Vagina (tissue), 2 donors: ENCODE results near the gene MS4A14. TPM values are rescaled to one million over a fixed set of nuclear protein-coding genes. Genes with fewer than 3 reads are reported as not detected.

Experiments used
- DNase-seq, 2 donors: peaks; one replicate each; pipeline ENCODE4 v3.0.0-alpha.2; 2017; ENCODE audit errors: extremely low spot score in 2 of 2
- H3K27ac ChIP-seq: fragments of 200-600 bp; sonication (generic); one replicate; pipeline ENCODE4 v1.5.1; 2019
- H3K27me3 ChIP-seq: fragments of 200-600 bp; sonication (generic); one replicate; pipeline ENCODE4 v1.5.1; 2019
- H3K36me3 ChIP-seq, 2 donors: fragments of 200-600 bp; sonication (generic); one replicate each; pipeline ENCODE4 v1.5.1; 2017 to 2019
- H3K4me1 ChIP-seq: fragments of 200-600 bp; sonication (generic); one replicate; pipeline ENCODE4 v1.5.1; 2019
- H3K4me3 ChIP-seq, 2 donors: fragments of 200-600 bp; sonication (generic); 1 replicate in 1 of 2; 2 replicates in 1 of 2; pipeline ENCODE4 v1.5.1; 2016 to 2019
- H3K9me3 ChIP-seq: fragments of 200-600 bp; sonication (generic); one replicate; pipeline ENCODE4 v1.5.1; 2019
- POLR2A ChIP-seq, 2 donors: fragments of 450-650 bp; IDR thresholded peaks; one replicate each; pipeline ENCODE4 v1.6.1; 2017; ENCODE audit warnings: antibody characterized with exemption in 2 of 2, mild to moderate bottlenecking in 2 of 2, moderate library complexity in 2 of 2
- POLR2AphosphoS5 ChIP-seq, 2 donors: sonication (generic); formaldehyde crosslinking; IDR thresholded peaks; one replicate each; pipeline ENCODE4 v1.9.0; 2017; ENCODE audit warnings: antibody characterized with exemption in 2 of 2, mild to moderate bottlenecking in 2 of 2, low read depth in 1 of 2; ENCODE audit not compliant: insufficient read depth in 1 of 2
- intact Hi-C: fragments of 100-400 bp; cut with DNase I; formaldehyde crosslinking; loops from one replicate; pipeline ENCODE4 v1.15.1; 2023
- total RNA-seq: library from RNA; depleted of rRNA; stranded (reverse); fragments of >200 nt; gene quantifications from one replicate; pipeline ENCODE4 v1.2.3, GENCODE V29; 2016
- TF ChIP-seq, protein P1 (sequence below), 3 experiments: fragments of 450-650 bp in 2 of 3; fragments of 200-600 bp in 1 of 3; sonication (generic) in 1 of 3; IDR thresholded peaks; one replicate each; pipeline ENCODE4 v1.5.1; 2017 to 2019; ENCODE audit warnings: antibody characterized with exemption in 3 of 3, mild to moderate bottlenecking in 2 of 3, moderate library complexity in 2 of 3

MS4A14 gene
- total RNA-seq, 1 donor from 2014 or later, result 1.7 TPM

DNA sequence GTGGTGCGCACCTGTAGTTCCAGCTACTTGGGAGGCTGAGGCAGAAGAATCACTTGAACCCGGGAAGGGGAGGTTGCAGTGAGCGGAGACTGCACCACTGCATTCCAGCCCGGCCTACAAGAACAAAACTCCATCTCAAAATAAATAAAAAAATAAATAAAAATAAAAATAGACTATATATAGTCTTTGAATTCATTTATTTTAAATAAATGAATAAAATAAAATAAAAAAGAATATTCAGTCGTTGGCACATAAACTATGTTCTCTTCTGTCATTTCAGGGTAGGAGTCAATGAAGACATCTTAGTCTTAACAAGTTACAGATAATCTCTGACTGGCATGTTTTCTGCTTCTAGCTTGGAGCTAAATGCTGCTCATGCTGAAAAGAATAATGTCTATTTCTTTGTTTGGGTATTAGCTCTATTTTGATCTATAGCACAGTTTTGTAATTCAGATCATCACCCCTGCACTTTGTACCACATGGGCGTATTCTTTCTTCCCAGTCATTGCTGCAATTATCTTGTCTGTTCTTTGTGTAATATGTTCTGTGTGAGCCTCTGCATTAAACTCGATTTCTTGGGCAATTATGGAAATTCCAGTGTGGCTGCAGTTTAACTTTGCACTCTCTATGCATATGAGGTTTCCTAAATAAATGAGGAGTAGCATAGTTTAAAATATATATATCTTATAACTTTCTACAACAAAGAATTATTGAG, 1.4 kb upstream of the MS4A14 start:
- Histone ChIP-seq H3K9me3 (no peaks in the 10 kb centered on the region), H3K36me3 (no peaks in the 10 kb centered on the region), H3K27ac (no peak overlapping the region), H3K27me3 (no peaks in the 10 kb centered on the region), H3K4me3 (no peak overlapping the region), H3K4me1 (no peaks in the 10 kb centered on the region)
- DNase-seq, result no peak
- TF ChIP-seq, protein P1, sequence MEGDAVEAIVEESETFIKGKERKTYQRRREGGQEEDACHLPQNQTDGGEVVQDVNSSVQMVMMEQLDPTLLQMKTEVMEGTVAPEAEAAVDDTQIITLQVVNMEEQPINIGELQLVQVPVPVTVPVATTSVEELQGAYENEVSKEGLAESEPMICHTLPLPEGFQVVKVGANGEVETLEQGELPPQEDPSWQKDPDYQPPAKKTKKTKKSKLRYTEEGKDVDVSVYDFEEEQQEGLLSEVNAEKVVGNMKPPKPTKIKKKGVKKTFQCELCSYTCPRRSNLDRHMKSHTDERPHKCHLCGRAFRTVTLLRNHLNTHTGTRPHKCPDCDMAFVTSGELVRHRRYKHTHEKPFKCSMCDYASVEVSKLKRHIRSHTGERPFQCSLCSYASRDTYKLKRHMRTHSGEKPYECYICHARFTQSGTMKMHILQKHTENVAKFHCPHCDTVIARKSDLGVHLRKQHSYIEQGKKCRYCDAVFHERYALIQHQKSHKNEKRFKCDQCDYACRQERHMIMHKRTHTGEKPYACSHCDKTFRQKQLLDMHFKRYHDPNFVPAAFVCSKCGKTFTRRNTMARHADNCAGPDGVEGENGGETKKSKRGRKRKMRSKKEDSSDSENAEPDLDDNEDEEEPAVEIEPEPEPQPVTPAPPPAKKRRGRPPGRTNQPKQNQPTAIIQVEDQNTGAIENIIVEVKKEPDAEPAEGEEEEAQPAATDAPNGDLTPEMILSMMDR (IDR thresholded peaks at IDR 0.05), result no peak
- no peak for TF ChIP-seq POLR2A (IDR thresholded peaks at IDR 0.05)
- TF ChIP-seq POLR2AphosphoS5 (IDR thresholded peaks at IDR 0.05; ENCODE audit: insufficient read depth in 1 of 2, low read depth in 1 of 2), result no peak
- intact Hi-C loops, result no loop called here

DNA sequence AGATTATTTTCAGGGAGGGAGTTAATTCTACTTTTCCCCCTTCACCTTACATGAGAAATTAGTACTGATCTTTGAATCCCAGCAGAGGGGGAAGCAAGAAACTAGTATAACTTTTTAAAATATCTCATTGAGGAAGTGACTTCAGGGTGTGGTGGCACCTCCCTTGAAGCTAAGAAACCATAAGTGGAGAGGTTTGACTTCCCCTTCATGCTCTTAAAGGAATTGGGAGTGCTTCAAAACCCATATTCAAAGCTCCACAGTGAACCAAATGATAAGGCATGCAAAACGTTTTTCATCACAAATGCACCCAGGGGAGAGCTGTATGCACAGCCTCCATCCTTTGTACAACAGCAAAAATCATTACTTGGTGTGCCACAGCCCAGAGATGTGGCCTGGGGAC, 540 bp downstream of the MS4A14 start:
- no peak overlapping the region for H3K4me3 ChIP-seq
- DNase-seq, result no peak
- no peak overlapping the region for H3K27ac ChIP-seq
- H3K9me3 ChIP-seq, result no peaks in the 10 kb centered on the region
- intact Hi-C loops, result no loop called here
- no peaks in the 10 kb centered on the region for H3K4me1 ChIP-seq
- TF ChIP-seq POLR2A (IDR thresholded peaks at IDR 0.05) (no peak), POLR2AphosphoS5 (IDR thresholded peaks at IDR 0.05; ENCODE audit: insufficient read depth in 1 of 2, low read depth in 1 of 2) (no peak)
- TF ChIP-seq, protein P1 (IDR thresholded peaks at IDR 0.05), result no peak
- no peaks in the 10 kb centered on the region for H3K27me3 ChIP-seq
- no peaks in the 10 kb centered on the region for H3K36me3 ChIP-seq

DNA sequence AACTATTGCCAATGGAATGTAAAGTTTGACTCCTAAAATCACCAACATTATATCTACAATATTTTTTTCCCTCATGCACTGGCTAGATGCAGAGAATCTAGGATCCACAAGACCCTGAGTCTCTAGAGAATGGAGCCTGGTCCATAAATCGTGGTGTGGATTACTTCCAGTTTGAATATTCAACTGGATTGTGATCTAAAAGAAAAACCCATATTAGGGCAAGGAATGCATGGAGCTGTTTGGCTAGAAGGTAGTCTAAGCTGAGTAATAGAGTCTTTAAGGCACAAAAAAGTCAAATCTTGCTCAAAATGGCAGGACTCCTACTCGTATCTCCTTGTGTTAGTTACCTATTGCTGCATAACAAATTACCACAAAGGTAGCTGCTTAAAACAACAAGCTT, 23.8 kb downstream of the MS4A14 start:
- intact Hi-C loops, result no loop called here
- TF ChIP-seq POLR2AphosphoS5 (IDR thresholded peaks at IDR 0.05; ENCODE audit: insufficient read depth in 1 of 2, low read depth in 1 of 2) (no peak), POLR2A (IDR thresholded peaks at IDR 0.05) (no peak)
- TF ChIP-seq, protein P1 (IDR thresholded peaks at IDR 0.05), result no peak

GRCh38 chr11:60422609-60423008, 26.4 kb downstream of the MS4A14 start:
- TF ChIP-seq POLR2AphosphoS5 (IDR thresholded peaks at IDR 0.05; ENCODE audit: insufficient read depth in 1 of 2, low read depth in 1 of 2), result no peak
- TF ChIP-seq, protein P1 (IDR thresholded peaks at IDR 0.05), result no peak
- TF ChIP-seq POLR2A (IDR thresholded peaks at IDR 0.05), result no peak
- intact Hi-C loops, result no loop called here
- no peaks in the 10 kb centered on the region for H3K4me1 ChIP-seq

More for the DNA sequence above, 23.8 kb downstream of the MS4A14 start:
- H3K4me3 ChIP-seq, result no peak overlapping the region
- H3K4me1 ChIP-seq, result no peaks in the 10 kb centered on the region
- no peaks in the 10 kb centered on the region for H3K36me3 ChIP-seq
- no peak overlapping the region for H3K27ac ChIP-seq
- no peaks in the 10 kb centered on the region for H3K27me3 ChIP-seq
- no peak for DNase-seq
- no peaks in the 10 kb centered on the region for H3K9me3 ChIP-seq

DNA sequence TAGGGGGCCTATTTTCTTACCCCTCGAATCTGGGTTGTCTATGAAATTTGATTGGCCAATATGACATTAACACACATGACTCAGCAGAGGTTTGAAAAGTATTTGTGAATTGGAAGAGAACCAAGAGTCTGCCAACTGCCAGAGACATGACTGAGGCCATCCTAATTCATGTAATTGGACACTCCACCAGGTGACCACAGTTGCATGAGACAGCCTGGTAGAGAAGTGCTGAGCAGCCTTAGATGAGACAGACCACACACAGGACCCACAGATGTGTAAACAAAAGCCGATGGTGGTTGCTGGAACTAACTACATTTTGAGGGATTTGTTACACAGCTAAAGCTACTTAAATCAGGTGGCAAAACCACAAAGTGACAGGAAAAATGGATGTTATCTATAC, 32.3 kb downstream of the MS4A14 start:
- Histone ChIP-seq H3K4me1 (no peaks in the 10 kb centered on the region), H3K9me3 (no peaks in the 10 kb centered on the region), H3K27me3 (no peaks in the 10 kb centered on the region), H3K36me3 (no peaks in the 10 kb centered on the region), H3K4me3 (no peak overlapping the region), H3K27ac (no peak overlapping the region)
- no peak for DNase-seq
- intact Hi-C loops, result no loop called here
- TF ChIP-seq, protein P1 (IDR thresholded peaks at IDR 0.05), result no peak
- TF ChIP-seq POLR2AphosphoS5 (IDR thresholded peaks at IDR 0.05; ENCODE audit: insufficient read depth in 1 of 2, low read depth in 1 of 2), result no peak
- no peak for TF ChIP-seq POLR2A (IDR thresholded peaks at IDR 0.05)

More at GRCh38 chr11:60422609-60423008, 26.4 kb downstream of the MS4A14 start:
- H3K9me3 ChIP-seq, result no peaks in the 10 kb centered on the region
- no peak overlapping the region for H3K4me3 ChIP-seq
- H3K27me3 ChIP-seq, result no peaks in the 10 kb centered on the region
- H3K27ac ChIP-seq, result no peak overlapping the region
- no peak for DNase-seq
- H3K36me3 ChIP-seq, result no peaks in the 10 kb centered on the region
